H1 (cell line): Measurements from ENCODE around the gene PTCH2. TPM values are rescaled to one million over a fixed set of nuclear protein-coding genes. Genes with fewer than 3 reads are reported as not detected.
A peak's percentile ranks its signal among the peaks of the same experiment; 100 is the strongest.

Source experiments
- CTCF ChIA-PET: fragments of 300-600 bp; sonication (Branson Sonifier 250); formaldehyde crosslinking; loops from one replicate; lab custom pipeline; 2021; ENCODE audit not compliant: partially characterized antibody; lab: Charles Lee
- POLR2A ChIA-PET: fragments of 300-600 bp; sonication (Branson Sonifier 250); formaldehyde crosslinking; loops from one replicate; lab custom pipeline; 2021; ENCODE audit warnings: inconsistent platforms; ENCODE audit not compliant: partially characterized antibody; lab: Charles Lee
- DNase-seq, 2 experiments: peaks; one replicate each; pipeline versions ENCODE4 v3.0.0 to v3.0.0-alpha.2; 2010 to 2022; ENCODE audit warnings: low spot score in 2 of 2, low read depth in 1 of 2, mixed read lengths in 1 of 2
- FAIRE-seq: peaks from 2 replicates; lab custom pipeline; 2011; peaks lifted over from hg19 to GRCh38; lab: Jason Lieb, UNC
- H2AFZ ChIP-seq: 2 replicates; pipeline ENCODE4 v1.8.1; 2012; ENCODE audit warnings: low read length, inconsistent platforms
- H2AK5ac ChIP-seq: 2 replicates; pipeline ENCODE4 v1.6.1; 2013; ENCODE audit warnings: low read depth, low read length
- H2BK120ac ChIP-seq: replicated peaks from 2 replicates; pipeline ENCODE3; 2013; ENCODE audit warnings: low read depth, low read length, inconsistent platforms
- H2BK12ac ChIP-seq: 2 replicates; pipeline ENCODE4 v1.6.1; 2013; ENCODE audit warnings: low read depth, low read length
- H2BK15ac ChIP-seq: 2 replicates; pipeline ENCODE4 v1.6.1; 2013; ENCODE audit warnings: low read length
- H2BK20ac ChIP-seq: 2 replicates; pipeline ENCODE4 v1.6.1; 2013; ENCODE audit warnings: low read length
- H2BK5ac ChIP-seq: 2 replicates; pipeline ENCODE4 v1.6.1; 2013; ENCODE audit warnings: low read depth, low read length
- H3K14ac ChIP-seq: 2 replicates; pipeline ENCODE4 v1.6.1; 2013; ENCODE audit warnings: inconsistent platforms; ENCODE audit not compliant: insufficient read length
- H3K18ac ChIP-seq: 2 replicates; pipeline ENCODE4 v1.6.1; 2013; ENCODE audit warnings: low read length; ENCODE audit errors: extremely low read depth
- H3K23ac ChIP-seq: 2 replicates; pipeline ENCODE4 v1.6.1; 2013; ENCODE audit warnings: inconsistent platforms; ENCODE audit not compliant: insufficient read length
- H3K23me2 ChIP-seq: 2 replicates; pipeline ENCODE4 v1.6.1; 2013; ENCODE audit warnings: low read depth, low read length
- H3K27ac ChIP-seq: 2 replicates; pipeline ENCODE4 v1.6.1; 2011; ENCODE audit warnings: low read depth, low read length, inconsistent platforms
- H3K27me3 ChIP-seq, 4 experiments: replicated peaks in 1 of 4; 1 replicate in 1 of 4; 2 replicates in 3 of 4; pipeline versions ENCODE4 v1.6.1 to v1.8.1; 2011 to 2013; ENCODE audit warnings: low read length in 3 of 4, mild to moderate bottlenecking in 3 of 4, inconsistent platforms in 2 of 4, mixed read lengths in 2 of 4, moderate library complexity in 1 of 4; ENCODE audit not compliant: control insufficient read depth in 3 of 4, insufficient read depth in 3 of 4; ENCODE audit errors: extremely low read depth in 1 of 4
- H3K36me3 ChIP-seq, 4 experiments: 2 replicates each; pipeline versions ENCODE4 v1.6.1 to v1.8.1; 2011 to 2013; ENCODE audit warnings: mild to moderate bottlenecking in 4 of 4, low read length in 3 of 4, moderate library complexity in 2 of 4, control low read depth in 1 of 4, inconsistent platforms in 1 of 4; ENCODE audit not compliant: insufficient read depth in 4 of 4, control insufficient read depth in 2 of 4
- H3K4ac ChIP-seq: replicated peaks from 2 replicates; pipeline ENCODE3; 2013; ENCODE audit warnings: low read length, low read depth, mixed read lengths, inconsistent platforms; ENCODE audit not compliant: insufficient read length
- H3K4me1 ChIP-seq, 4 experiments: replicated peaks in 1 of 4; 1 replicate in 1 of 4; 2 replicates in 3 of 4; pipeline versions ENCODE4 v1.6.1 to v1.8.1; 2011 to 2013; ENCODE audit warnings: low read length in 3 of 4, inconsistent platforms in 2 of 4, mixed read lengths in 1 of 4; ENCODE audit not compliant: insufficient read depth in 4 of 4, control insufficient read depth in 3 of 4
- H3K4me2 ChIP-seq, 2 experiments: 2 replicates each; pipeline versions ENCODE4 v1.6.1 to v1.8.1; 2011 to 2013; ENCODE audit warnings: low read depth in 2 of 2, low read length in 2 of 2, control low read depth in 1 of 2, inconsistent platforms in 1 of 2, mild to moderate bottlenecking in 1 of 2; ENCODE audit not compliant: insufficient read depth in 1 of 2
- H3K4me3 ChIP-seq, 4 experiments: fragments of 200-600, 300-600 bp in 1 of 4; sonication (generic), shearing (Covaris generic), sonication (Bioruptor Twin) in 1 of 4; 2 replicates each; pipeline versions ENCODE4 v1.5.1 to v1.8.1; 2011 to 2016; ENCODE audit warnings: low read length in 4 of 4, low read depth in 3 of 4, control low read depth in 2 of 4, inconsistent platforms in 2 of 4, mild to moderate bottlenecking in 2 of 4, mixed read lengths in 1 of 4, moderate library complexity in 1 of 4; ENCODE audit not compliant: insufficient read depth in 2 of 4; ENCODE audit errors: extremely low read depth in 1 of 4
- H3K56ac ChIP-seq: replicated peaks from 2 replicates; pipeline ENCODE3; 2013; ENCODE audit warnings: low read depth, mild to moderate bottlenecking, mixed read lengths, low read length, inconsistent platforms; ENCODE audit not compliant: insufficient read length
- H3K79me1 ChIP-seq: 2 replicates; pipeline ENCODE4 v1.6.1; 2013; ENCODE audit warnings: low read depth, low read length, control low read depth
- H3K79me2 ChIP-seq, 2 experiments: 2 replicates each; pipeline versions ENCODE4 v1.6.1 to v1.8.1; 2012 to 2013; ENCODE audit warnings: low read length in 2 of 2, mild to moderate bottlenecking in 2 of 2, inconsistent platforms in 1 of 2; ENCODE audit not compliant: insufficient read depth in 2 of 2, control insufficient read depth in 1 of 2
- H3K9ac ChIP-seq, 4 experiments: replicated peaks in 1 of 4; 1 replicate in 1 of 4; 2 replicates in 3 of 4; pipeline versions ENCODE4 v1.6.1 to v1.8.1; 2011 to 2013; ENCODE audit warnings: low read depth in 3 of 4, low read length in 3 of 4, control low read depth in 2 of 4, mild to moderate bottlenecking in 2 of 4, moderate library complexity in 2 of 4, inconsistent platforms in 1 of 4; ENCODE audit errors: extremely low read depth in 1 of 4
- H3K9me3 ChIP-seq, 2 experiments: 2 replicates each; pipeline versions ENCODE4 v1.6.1 to v1.8.1; 2012 to 2013; ENCODE audit warnings: mild to moderate bottlenecking in 2 of 2, moderate library complexity in 2 of 2, control low read depth in 1 of 2, inconsistent platforms in 1 of 2, low read depth in 1 of 2, low read length in 1 of 2, mixed read lengths in 1 of 2; ENCODE audit not compliant: insufficient read depth in 2 of 2
- H4K20me1 ChIP-seq, 2 experiments: replicated peaks in 1 of 2; 2 replicates each; pipeline versions ENCODE3 to v1.8.1; 2011 to 2013; ENCODE audit warnings: inconsistent platforms in 2 of 2, low read length in 2 of 2, mild to moderate bottlenecking in 1 of 2; ENCODE audit not compliant: insufficient read depth in 2 of 2, control insufficient read depth in 1 of 2
- H4K5ac ChIP-seq: 2 replicates; pipeline ENCODE4 v1.6.1; 2013; ENCODE audit warnings: low read length, low read depth, mixed read lengths, inconsistent platforms; ENCODE audit not compliant: insufficient read length
- H4K8ac ChIP-seq: 2 replicates; pipeline ENCODE4 v1.8.0; 2013; ENCODE audit warnings: mild to moderate bottlenecking, moderate library complexity, low read length, inconsistent platforms; ENCODE audit not compliant: insufficient read depth; ENCODE audit errors: extremely low read depth
- H4K91ac ChIP-seq: replicated peaks from 2 replicates; pipeline ENCODE3; 2013; ENCODE audit warnings: low read length, mixed read lengths, inconsistent platforms; ENCODE audit not compliant: insufficient read length
- ASH2L ChIP-seq: fragments of 200-600, 300-600 bp; sonication (generic); IDR thresholded peaks from one replicate; pipeline ENCODE4 v1.7.1; 2017; ENCODE audit warnings: low read length
- CBX5 ChIP-seq: fragments of 300-800, 300-1000 bp; sonication (generic); IDR thresholded peaks from 2 replicates; pipeline ENCODE4 v1.7.1; 2016; ENCODE audit warnings: antibody characterized with exemption, low read length, low read depth
- CHD2 ChIP-seq: IDR thresholded peaks from 2 replicates; pipeline ENCODE4 v1.6.1; 2012; ENCODE audit warnings: low read length, improper control_type of control experiment
- RBBP5 ChIP-seq: IDR thresholded peaks from 2 replicates; pipeline ENCODE4 v1.7.1; 2012; ENCODE audit warnings: low read depth, mild to moderate bottlenecking, inconsistent platforms, low read length, moderate library complexity, borderline replicate concordance
- RXRA ChIP-seq: IDR thresholded peaks from 2 replicates; pipeline ENCODE4 v1.6.1; 2011; ENCODE audit warnings: low read depth, mild to moderate bottlenecking, low read length, moderate library complexity; ENCODE audit not compliant: insufficient read depth
- SIN3A ChIP-seq, 2 experiments: IDR thresholded peaks in 1 of 2; conservative IDR thresholded peaks in 1 of 2; 2 replicates each; pipeline ENCODE4 v1.6.1; 2011 to 2012; ENCODE audit warnings: low read length in 2 of 2, improper control_type of control experiment in 1 of 2, low read depth in 1 of 2, mild to moderate bottlenecking in 1 of 2
- SIRT6 ChIP-seq: IDR thresholded peaks from one replicate; pipeline ENCODE4 v1.7.1; 2012; ENCODE audit warnings: low read length, inconsistent platforms
- SRF ChIP-seq: IDR thresholded peaks from 2 replicates; pipeline ENCODE4 v1.6.1; 2011; ENCODE audit warnings: mild to moderate bottlenecking, low read depth, low read length, moderate library complexity
- TAF1 ChIP-seq: IDR thresholded peaks from 2 replicates; pipeline ENCODE4 v1.6.1; 2011; ENCODE audit warnings: mild to moderate bottlenecking, low read depth, low read length
- TBP ChIP-seq: IDR thresholded peaks from 2 replicates; pipeline ENCODE4 v1.6.1; 2011; ENCODE audit warnings: low read depth, low read length, improper control_type of control experiment
- WGBS, 2 experiments: shearing (Covaris generic) in 1 of 2; methylation state at CpG; one replicate each; pipeline versions ENCODE4 v1.1.6 to v1.1.7; 2013 to 2015; ENCODE audit warnings: low lambda C conversion rate in 2 of 2, mixed read lengths in 2 of 2, inconsistent platforms in 1 of 2, low coverage in 1 of 2, missing lambda C conversion rate in 1 of 2; ENCODE audit not compliant: insufficient replicate concordance in 2 of 2, insufficient coverage in 1 of 2, insufficient read length in 1 of 2; ENCODE audit errors: extremely low coverage in 1 of 2, missing lambda C conversion rate in 1 of 2; 5-methylcytosine and 5-hydroxymethylcytosine counted together
- polyA plus RNA-seq, 7 experiments: library from polyadenylated mRNA; depleted of rRNA in 3 of 7; stranded (reverse) in 5 of 7; unstranded in 2 of 7; fragments of >200 nt in 5 of 7; fragments of 200-250 nt in 2 of 7; gene quantifications; 1 replicate in 5 of 7; 2 replicates in 1 of 7; 4 replicates in 1 of 7; pipeline versions ENCODE4 v1.2.1 to v1.2.3, GENCODE V29; 2011 to 2013; ENCODE audit warnings: missing spikeins in 2 of 7, mixed read lengths in 2 of 7
- total RNA-seq: library from RNA; stranded (reverse); fragmentation: NEBNext Ultra II Directional; extraction: Animal tissue kit (Norgen Biotek cat#: 25700); gene quantifications from 2 replicates; pipeline ENCODE4 v1.2.1, GENCODE V29; 2021

PTCH2 gene
- total and polyA plus RNA-seq, 2 of the 8 experiments (the other 6 are each of a cell fraction or from before 2014, with no cell fraction given): 0.35 to 1.2 TPM

DNA sequence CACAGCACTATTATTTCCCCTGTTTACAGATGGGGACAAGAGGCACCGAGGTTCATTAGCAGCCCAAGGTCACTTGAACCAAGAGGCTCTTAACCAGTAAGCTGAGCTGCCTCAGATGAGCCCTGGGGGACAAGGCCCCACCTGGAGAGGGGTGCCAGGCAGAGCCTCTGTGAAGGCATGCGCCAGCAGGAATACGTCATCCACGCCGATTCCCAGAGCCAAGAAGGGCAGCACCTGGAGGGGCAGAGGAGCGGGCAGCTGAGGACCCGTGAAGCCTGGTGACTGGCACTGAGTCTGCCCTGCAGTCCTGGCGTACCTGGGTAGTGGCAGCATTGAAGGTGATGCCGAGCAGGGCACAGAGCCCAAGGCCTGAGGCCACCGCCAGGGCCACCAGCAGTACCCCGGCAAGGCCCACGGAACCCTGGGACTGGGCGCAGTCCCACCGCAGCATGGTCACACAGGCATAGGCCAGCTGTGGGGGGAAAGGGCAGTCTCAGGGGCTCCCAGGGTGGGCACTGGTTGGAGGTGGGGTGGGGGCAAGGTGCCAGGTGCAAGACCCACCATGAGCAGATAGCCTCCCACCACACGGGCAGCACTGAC, 14.1 kb downstream of the PTCH2 start:
- Histone ChIP-seq H2AK5ac (no peak overlapping the region), H3K9me3 (no peaks in the 10 kb centered on the region), H3K18ac (no peak overlapping the region), H2BK120ac (no peak overlapping the region), H3K23me2 (no peaks in the 10 kb centered on the region), H3K4me3 (no peak overlapping the region), H2BK20ac (no peak overlapping the region), H3K27ac (no peak overlapping the region), H3K14ac (no peak overlapping the region), H3K23ac (no peak overlapping the region), H4K8ac (peak overlapping the region; percentile 80; the same call in 1 of the 2 replicates), H3K79me1 (no peaks in the 10 kb centered on the region), H3K27me3 (no peaks in the 10 kb centered on the region), H3K9ac (no peak overlapping the region; a peak in 1 of 7 replicates), H3K36me3 (no peaks in the 10 kb centered on the region), H3K79me2 (no peaks in the 10 kb centered on the region), H2BK5ac (peak overlapping the region; percentile 22; the same call in 1 of the 2 replicates), H3K4me2 (no peak overlapping the region), H2BK15ac (0 out of 2 replicates have a peak overlapping the region, but pooled peaks have one; percentile 40), H4K5ac (no peak overlapping the region), H4K91ac (no peak overlapping the region), H3K4me1 (peaks cover 0 to 12% (median 4%) of the 10 kb centered on the region in 4 experiments; a peak in 6 of 7 replicates), H2BK12ac (no peak overlapping the region), H4K20me1 (no peaks in the 10 kb centered on the region), H2AFZ (no peak overlapping the region), H3K4ac (no peak overlapping the region), H3K56ac (no peak overlapping the region)
- WGBS, 2 experiments: 95% methylated on average over 15 of the region's 15 CpGs; no CpG with 5 or more reads in 1 of the 2 experiments
- POLR2A ChIA-PET: interaction anchor here (0.8 to 7.7 kb wide), 8 partner anchors 9 to 183 kb away, joined by 3 to 128 read pairs (median 6); partner anchors contain the start of genes BTBD19, HECTD3, PTCH2 and RPS8
- DNase-seq (no peak), FAIRE-seq (no peak)
- CTCF ChIA-PET: interaction anchor here (0.5 to 5.9 kb wide), 10 partner anchors 7 to 1715 kb away, joined by 3 to 36 read pairs (median 4); partner anchors contain the start of genes BEST4, BTBD19, HECTD3 and PTCH2
- TF ChIP-seq CBX5: no peak
- TF ChIP-seq SIRT6: no peak
- TF ChIP-seq TBP: no peak
- no peak for TF ChIP-seq RBBP5
- no peak for TF ChIP-seq TAF1
- no peak for TF ChIP-seq SIN3A (conservative IDR thresholded peaks at IDR 0.05 in 1 of 2, IDR thresholded peaks at IDR 0.05 in 1 of 2; ENCODE audit: low read depth in 1 of 2, low read length in 2 of 2)
- TF ChIP-seq CHD2: no peak
- TF ChIP-seq RXRA: no peak
- no peak for TF ChIP-seq ASH2L
- no peak for TF ChIP-seq SRF
